GM12873 (cell line): ENCODE data around the gene COPS9.

Experiments
- TF ChIP-seq, protein P1 (sequence below): IDR thresholded peaks from 2 replicates; pipeline ENCODE4 v1.5.1; 2012; ENCODE audit warnings: low read depth, mild to moderate bottlenecking, moderate library complexity, low read length, control low read depth; ENCODE audit not compliant: insufficient read depth; ENCODE audit errors: missing control alignments

COPS9 gene

DNA sequence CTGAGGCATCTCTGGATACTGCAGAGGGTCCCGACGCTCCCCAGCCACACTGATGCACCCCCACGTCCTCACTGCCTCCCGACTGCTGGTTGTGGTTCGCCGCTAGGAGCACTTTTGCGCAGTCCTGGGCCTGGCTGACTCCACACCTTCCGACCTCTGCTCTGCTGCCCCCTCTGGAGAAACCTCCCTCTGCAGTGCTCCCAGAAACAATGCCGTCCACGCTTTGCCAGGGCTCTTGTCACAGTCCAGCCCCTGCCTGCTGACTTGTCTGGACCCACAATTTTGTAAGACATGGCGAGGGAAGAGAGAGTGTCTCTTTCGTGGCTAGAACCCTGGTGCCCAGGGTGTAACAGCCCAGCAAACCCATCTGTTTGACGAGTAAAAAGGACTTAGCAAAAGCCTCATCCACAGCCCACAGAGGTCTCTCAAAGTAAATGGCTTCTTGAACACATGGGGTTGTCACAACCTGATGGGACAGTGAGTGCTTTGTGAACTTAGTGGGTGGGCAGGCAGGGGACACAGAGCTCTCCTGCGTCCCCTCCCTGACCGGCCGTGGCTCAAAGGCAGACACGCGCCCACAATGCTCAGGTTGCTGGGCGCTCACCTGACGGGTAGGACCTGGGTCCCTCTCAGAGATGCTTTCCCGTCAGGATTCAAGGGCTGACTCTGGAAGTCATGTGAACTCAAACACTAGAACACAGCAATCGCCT is 4.0 kb downstream of the COPS9 start:
- TF ChIP-seq, protein P1, sequence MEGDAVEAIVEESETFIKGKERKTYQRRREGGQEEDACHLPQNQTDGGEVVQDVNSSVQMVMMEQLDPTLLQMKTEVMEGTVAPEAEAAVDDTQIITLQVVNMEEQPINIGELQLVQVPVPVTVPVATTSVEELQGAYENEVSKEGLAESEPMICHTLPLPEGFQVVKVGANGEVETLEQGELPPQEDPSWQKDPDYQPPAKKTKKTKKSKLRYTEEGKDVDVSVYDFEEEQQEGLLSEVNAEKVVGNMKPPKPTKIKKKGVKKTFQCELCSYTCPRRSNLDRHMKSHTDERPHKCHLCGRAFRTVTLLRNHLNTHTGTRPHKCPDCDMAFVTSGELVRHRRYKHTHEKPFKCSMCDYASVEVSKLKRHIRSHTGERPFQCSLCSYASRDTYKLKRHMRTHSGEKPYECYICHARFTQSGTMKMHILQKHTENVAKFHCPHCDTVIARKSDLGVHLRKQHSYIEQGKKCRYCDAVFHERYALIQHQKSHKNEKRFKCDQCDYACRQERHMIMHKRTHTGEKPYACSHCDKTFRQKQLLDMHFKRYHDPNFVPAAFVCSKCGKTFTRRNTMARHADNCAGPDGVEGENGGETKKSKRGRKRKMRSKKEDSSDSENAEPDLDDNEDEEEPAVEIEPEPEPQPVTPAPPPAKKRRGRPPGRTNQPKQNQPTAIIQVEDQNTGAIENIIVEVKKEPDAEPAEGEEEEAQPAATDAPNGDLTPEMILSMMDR: no peak

DNA sequence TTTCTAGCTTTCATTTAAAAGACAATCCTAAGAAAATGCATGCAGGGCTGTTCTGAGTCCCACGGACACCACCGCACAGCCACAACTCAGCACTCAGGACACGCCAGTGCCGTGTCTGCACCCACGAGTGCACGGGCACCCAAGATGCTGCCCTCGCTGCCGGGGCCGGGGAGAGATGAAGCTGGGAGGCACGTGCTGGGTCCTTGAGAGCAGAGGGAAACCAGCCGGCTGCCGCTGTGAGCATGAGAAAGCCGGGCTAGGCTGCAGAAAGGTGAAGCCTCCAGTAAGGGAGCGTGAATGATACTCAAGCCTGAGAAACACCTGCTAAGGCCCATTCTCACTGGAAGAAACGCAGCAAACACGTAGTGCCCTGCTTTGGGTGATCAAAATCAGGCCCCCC is 4.8 kb downstream of the COPS9 start:
- TF ChIP-seq, protein P1: no peak

DNA sequence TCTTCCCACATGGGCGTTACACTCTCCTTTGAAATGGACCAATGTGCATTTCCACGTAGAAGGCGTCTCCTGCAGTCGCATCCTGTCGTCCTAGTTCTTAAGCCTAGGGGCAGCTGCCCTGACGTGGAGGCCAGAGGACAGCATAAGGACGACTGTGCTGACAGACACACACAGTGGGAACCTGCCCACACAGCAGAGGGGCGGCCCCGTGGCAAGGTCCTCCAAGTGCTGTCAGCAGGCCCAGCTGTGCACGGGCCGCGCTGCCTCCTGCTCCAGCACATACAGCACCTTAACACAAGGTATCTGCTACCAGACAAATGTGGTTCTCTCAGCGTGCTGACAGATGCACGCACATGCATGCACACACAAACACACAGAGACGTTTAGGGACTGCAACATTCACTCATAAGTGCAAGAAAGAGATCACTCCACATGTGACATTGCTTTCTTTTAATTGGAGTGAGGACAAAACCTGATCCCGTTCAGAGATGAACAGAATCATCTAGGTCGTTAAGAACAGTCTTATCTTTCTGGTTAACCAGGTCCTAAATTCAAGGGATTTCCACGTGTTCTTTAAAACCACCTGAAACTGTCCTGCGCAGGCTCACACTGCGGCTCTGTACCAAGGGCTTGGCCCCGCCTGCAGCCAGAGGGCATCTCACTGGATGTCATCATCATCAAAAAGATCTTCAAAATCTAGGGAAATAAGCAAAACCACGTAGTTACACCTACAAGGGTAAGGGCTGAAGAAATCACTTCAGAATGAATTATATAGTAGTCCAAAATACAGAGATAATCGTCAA is 5.5 kb downstream of the COPS9 start:
- TF ChIP-seq, protein P1: no peak

DNA sequence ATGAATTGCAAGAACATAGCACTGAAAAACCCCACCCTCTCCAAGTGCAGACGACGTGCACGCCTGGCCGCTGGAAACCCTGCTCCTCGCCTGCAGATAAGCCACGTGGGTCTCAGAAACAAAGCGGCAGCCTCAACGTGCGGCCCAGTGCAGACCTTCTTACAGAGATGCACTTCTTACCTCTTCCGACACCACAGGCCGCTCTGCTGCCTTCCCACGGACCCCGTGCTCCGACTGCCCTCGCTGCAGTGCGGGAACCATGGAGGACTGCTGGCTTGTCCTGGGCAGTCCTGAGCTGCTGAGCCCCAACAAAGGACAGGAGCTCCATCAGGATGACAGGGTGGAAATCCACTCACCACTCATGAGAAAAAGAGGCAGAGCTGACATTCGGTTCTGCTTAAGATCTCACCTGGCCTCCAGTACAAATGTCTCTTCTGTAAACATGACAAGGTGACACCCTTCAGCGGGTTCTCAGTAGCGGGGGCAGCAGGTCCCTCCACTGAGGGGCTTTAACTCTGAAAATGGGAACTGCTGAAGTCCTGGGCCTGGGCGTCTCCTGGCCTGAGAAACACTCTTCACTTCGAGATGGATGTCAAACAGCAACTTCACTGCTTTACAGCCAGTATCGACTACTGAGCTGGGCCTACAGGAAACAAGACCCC is 6.2 kb downstream of the COPS9 start:
- TF ChIP-seq, protein P1: no peak

DNA sequence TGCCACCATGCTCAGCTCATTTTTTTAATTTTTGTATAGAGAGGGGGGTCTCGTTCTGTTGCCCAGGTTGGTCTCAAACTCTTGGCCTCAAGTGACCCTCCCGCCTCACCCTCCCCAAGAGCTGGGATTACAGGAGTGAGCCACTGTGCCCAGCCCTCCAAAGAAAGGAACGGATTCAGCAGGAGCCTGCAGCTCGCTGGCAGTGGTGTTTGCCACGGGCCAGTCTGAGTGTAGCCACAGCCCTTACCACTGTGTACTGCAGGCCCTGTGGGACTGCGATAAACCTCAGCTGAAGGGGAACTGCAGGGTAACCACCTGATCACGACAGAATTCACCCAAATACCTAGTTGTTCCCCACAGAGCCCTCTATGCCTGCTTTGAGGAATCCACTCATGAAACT is 6.8 kb downstream of the COPS9 start:
- TF ChIP-seq, protein P1: no peak

DNA sequence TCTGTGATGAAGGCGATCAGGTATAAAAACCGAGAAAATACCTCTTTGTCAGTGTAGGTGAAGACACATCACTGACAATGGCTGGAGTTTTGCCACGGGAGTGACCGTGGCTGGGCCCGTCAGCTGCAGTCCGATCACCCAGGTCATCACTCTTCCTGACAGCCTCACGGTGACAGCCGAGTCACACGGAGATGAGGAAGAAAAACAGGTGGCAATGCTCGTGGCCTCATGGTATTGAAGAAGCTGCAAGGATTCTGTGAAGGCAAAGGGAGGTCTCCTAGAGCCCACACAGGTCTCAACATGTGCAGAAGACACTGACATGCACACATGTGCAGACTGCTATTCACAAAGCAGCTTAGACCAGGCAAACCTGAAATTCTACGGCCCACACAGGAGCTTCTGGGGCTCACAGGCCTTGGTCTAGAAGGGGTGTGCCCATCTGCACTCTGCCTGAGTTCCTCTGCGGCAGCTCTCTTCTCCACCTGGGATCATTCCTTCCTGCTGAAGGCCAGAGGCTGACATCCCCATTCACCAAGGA is 7.4 kb downstream of the COPS9 start:
- TF ChIP-seq, protein P1: no peak
